Keratinocyte (primary cell): ENCODE results near the gene ITPKC.
A peak's percentile ranks its signal among the peaks of the same experiment; 100 is the strongest.

Experiments used
- CTCF ChIP-seq, 3 experiments: IDR thresholded peaks in 1 of 3; conservative IDR thresholded peaks in 1 of 3; optimal IDR thresholded peaks in 1 of 3; 2 replicates in 2 of 3; 3 replicates in 1 of 3; pipeline versions ENCODE3 to v1.5.1; 2011; ENCODE audit warnings: low read length in 3 of 3, mild to moderate bottlenecking in 3 of 3, moderate library complexity in 2 of 3, control low read depth in 1 of 3, inconsistent platforms in 1 of 3; ENCODE audit not compliant: insufficient read depth in 2 of 3; ENCODE audit errors: extremely low read depth in 1 of 3
- EZH2 ChIP-seq: IDR thresholded peaks from one replicate; pipeline ENCODE4 v1.6.1; 2012; ENCODE audit warnings: inconsistent platforms, mild to moderate bottlenecking, low read length, moderate library complexity

GRCh38 chr19:40744554-40745401 lies 27.9 kb downstream of the ITPKC start:
- TF ChIP-seq CTCF (optimal IDR thresholded peaks at IDR 0.05 in 1 of 3, IDR thresholded peaks at IDR 0.05 in 1 of 3, conservative IDR thresholded peaks at IDR 0.05 in 1 of 3; ENCODE audit: extremely low read depth in 1 of 3, insufficient read depth in 2 of 3, low read length in 3 of 3) = peak in 1 of 3 experiments; percentile 28
- no peak for TF ChIP-seq EZH2
